ENCODE measurements around the gene ATP6V1E1. TPM values are rescaled to one million over a fixed set of nuclear protein-coding genes. Genes with fewer than 3 reads are reported as not detected.
A peak's percentile ranks its signal among the peaks of the same experiment; 100 is the strongest.

The ATP6V1E1 gene
- total and polyA plus RNA-seq, 4 donors, result 93.0 to 163 (median 127) TPM

GRCh38 chr22:17549655-17550054 is 78.9 kb downstream of the ATP6V1E1 start:
- DNase-seq (no peak), ATAC-seq (ENCODE audit: low FRiP score) (no peak)
- no peaks in the 10 kb centered on the region for H3K4me1 ChIP-seq (ENCODE audit: control insufficient read depth in 1 of 2, insufficient read depth in 2 of 2, low read length in 2 of 2)
- no peaks in the 10 kb centered on the region for H3K36me3 ChIP-seq (ENCODE audit: control insufficient read depth in 1 of 2, insufficient read depth in 2 of 2, low read length in 1 of 2)
- H3K9me3 ChIP-seq (ENCODE audit: control insufficient read depth, low read length), result no peaks in the 10 kb centered on the region
- intact Hi-C loops (cut with DNase I), result loop anchor here in 1 of 2 donors (10.0 kb wide), 1 partner anchor 55 kb away; no protein-coding TSS in a partner anchor
- no peak overlapping the region for H3K4me3 ChIP-seq (ENCODE audit: low read length in 2 of 2)
- H3K27ac ChIP-seq (ENCODE audit: low read depth in 1 of 2, low read length in 2 of 2), result no peak overlapping the region
- WGBS, 2 donors, result 91 to 93% methylated on average over 5 of the region's 5 CpGs
- H3K27me3 ChIP-seq (ENCODE audit: control insufficient read depth in 1 of 2, insufficient read depth in 2 of 2, low read length in 1 of 2), result no peaks in the 10 kb centered on the region

GRCh38 chr22:17549183-17549582 is 79.4 kb downstream of the ATP6V1E1 start:
- ATAC-seq (ENCODE audit: low FRiP score), result no peak
- DNase-seq, result peak in 1 of 2 donors; percentile 46
- Histone ChIP-seq H3K36me3 (ENCODE audit: control insufficient read depth in 1 of 2, insufficient read depth in 2 of 2, low read length in 1 of 2) (no peaks in the 10 kb centered on the region), H3K27me3 (ENCODE audit: control insufficient read depth in 1 of 2, insufficient read depth in 2 of 2, low read length in 1 of 2) (no peaks in the 10 kb centered on the region), H3K4me3 (ENCODE audit: low read length in 2 of 2) (no peak overlapping the region), H3K27ac (ENCODE audit: low read depth in 1 of 2, low read length in 2 of 2) (no peak overlapping the region), H3K4me1 (ENCODE audit: control insufficient read depth in 1 of 2, insufficient read depth in 2 of 2, low read length in 2 of 2) (no peaks in the 10 kb centered on the region), H3K9me3 (ENCODE audit: control insufficient read depth, low read length) (no peaks in the 10 kb centered on the region)
- intact Hi-C loops (cut with DNase I), result loop anchor here in 1 of 2 donors (10.0 kb wide), 1 partner anchor 56 kb away; no protein-coding TSS in a partner anchor
- 93 to 97% methylated on average over 10 of the region's 10 CpGs for WGBS, 2 donors

GRCh38 chr22:17548756-17549035 is 79.9 kb downstream of the ATP6V1E1 start:
- Histone ChIP-seq H3K27ac (ENCODE audit: low read depth in 1 of 2, low read length in 2 of 2) (no peak overlapping the region), H3K9me3 (ENCODE audit: control insufficient read depth, low read length) (no peaks in the 10 kb centered on the region), H3K36me3 (ENCODE audit: control insufficient read depth in 1 of 2, insufficient read depth in 2 of 2, low read length in 1 of 2) (no peaks in the 10 kb centered on the region), H3K4me1 (ENCODE audit: control insufficient read depth in 1 of 2, insufficient read depth in 2 of 2, low read length in 2 of 2) (no peaks in the 10 kb centered on the region), H3K4me3 (ENCODE audit: low read length in 2 of 2) (no peak overlapping the region), H3K27me3 (ENCODE audit: control insufficient read depth in 1 of 2, insufficient read depth in 2 of 2, low read length in 1 of 2) (no peaks in the 10 kb centered on the region)
- intact Hi-C loops (cut with DNase I), result loop anchor here in 1 of 2 donors (10.0 kb wide), 1 partner anchor 56 kb away; no protein-coding TSS in a partner anchor
- peak in 1 of 2 donors; percentile 40 for DNase-seq
- 94 to 97% methylated on average over 5 of the region's 5 CpGs for WGBS, 2 donors
- ATAC-seq (ENCODE audit: low FRiP score), result no peak

GRCh38 chr22:17548010-17548755 is 80.4 kb downstream of the ATP6V1E1 start:
- Histone ChIP-seq H3K27ac (ENCODE audit: low read depth in 1 of 2, low read length in 2 of 2) (no peak overlapping the region), H3K4me3 (ENCODE audit: low read length in 2 of 2) (no peak overlapping the region), H3K9me3 (ENCODE audit: control insufficient read depth, low read length) (no peaks in the 10 kb centered on the region), H3K36me3 (ENCODE audit: control insufficient read depth in 1 of 2, insufficient read depth in 2 of 2, low read length in 1 of 2) (no peaks in the 10 kb centered on the region), H3K27me3 (ENCODE audit: control insufficient read depth in 1 of 2, insufficient read depth in 2 of 2, low read length in 1 of 2) (no peaks in the 10 kb centered on the region), H3K4me1 (ENCODE audit: control insufficient read depth in 1 of 2, insufficient read depth in 2 of 2, low read length in 2 of 2) (no peaks in the 10 kb centered on the region)
- 95% methylated on average over 23 of the region's 23 CpGs for WGBS, 2 donors
- no peak for ATAC-seq (ENCODE audit: low FRiP score)
- DNase-seq, result peak in 1 of 2 donors; percentile 41
- intact Hi-C loops (cut with DNase I), result loop anchor here in 1 of 2 donors (10.0 kb wide), 1 partner anchor 57 kb away; no protein-coding TSS in a partner anchor

- Histone ChIP-seq H3K4me3 (ENCODE audit: low read length in 2 of 2) (no peak overlapping the region), H3K4me1 (ENCODE audit: control insufficient read depth in 1 of 2, insufficient read depth in 2 of 2, low read length in 2 of 2) (no peaks in the 10 kb centered on the region), H3K9me3 (ENCODE audit: control insufficient read depth, low read length) (no peaks in the 10 kb centered on the region), H3K27ac (ENCODE audit: low read depth in 1 of 2, low read length in 2 of 2) (no peak overlapping the region), H3K27me3 (ENCODE audit: control insufficient read depth in 1 of 2, insufficient read depth in 2 of 2, low read length in 1 of 2) (no peaks in the 10 kb centered on the region), H3K36me3 (ENCODE audit: control insufficient read depth in 1 of 2, insufficient read depth in 2 of 2, low read length in 1 of 2) (no peaks in the 10 kb centered on the region)
- intact Hi-C loops (cut with DNase I), result loop anchor here in 1 of 2 donors (10.0 kb wide), 1 partner anchor 62 kb away; no protein-coding TSS in a partner anchor
- no peak for ATAC-seq (ENCODE audit: low FRiP score)
- 95 to 96% methylated on average over 14 of the region's 14 CpGs for WGBS, 2 donors
- no peak for DNase-seq
Observed at GRCh38 chr22:17542452-17542851, 86.1 kb downstream of the ATP6V1E1 start.

Other genes starting within 250 kb of the ATP6V1E1 start
- under 1 TPM; 0.33 to 0.52 TPM for gene SLC25A18, start 65.3 kb downstream of the ATP6V1E1 start, total RNA-seq
- gene SLC25A18, start 65.3 kb downstream of the ATP6V1E1 start, polyA plus RNA-seq, result under 1 TPM in 1 of 2 donors, not detected in 1; 0.18 TPM
- 10 to 100 TPM; 31.7 to 39.9 TPM for gene BCL2L13, start 10.0 kb upstream of the ATP6V1E1 start, total RNA-seq
- gene BCL2L13, start 10.0 kb upstream of the ATP6V1E1 start, polyA plus RNA-seq, result 10 to 100 TPM; 22.8 to 24.3 TPM
- 10 to 100 TPM; 11.5 to 12.7 TPM for gene BID, start 145.7 kb upstream of the ATP6V1E1 start, total RNA-seq
- 1 to 10 TPM; 8.1 to 8.4 TPM for gene BID, start 145.7 kb upstream of the ATP6V1E1 start, polyA plus RNA-seq